Panc1 (cell line): ENCODE results near the gene PSMB8. TPM values are rescaled to one million over a fixed set of nuclear protein-coding genes. Genes with fewer than 3 reads are reported as not detected.

Experiments
- ATAC-seq: fragments of 200-7000 bp; cut with Tn5 transposase; 2 replicates; pipeline ENCODE4 v1.9.1; 2020; ENCODE audit warnings: mild to moderate bottlenecking, moderate library complexity
- BruUV-seq: library from RNA; stranded (reverse); fragments of 400-500 nt; replicated peaks from 2 replicates; lab custom pipeline; 2021; lab: Mats Ljungman, UMichigan
- CTCF ChIA-PET: fragments of 300-600 bp; sonication (Branson Sonifier 250); formaldehyde crosslinking; loops from one replicate; lab custom pipeline; 2022; ENCODE audit warnings: antibody characterized with exemption; lab: Charles Lee
- POLR2A ChIA-PET: fragments of 300-600 bp; sonication (Branson Sonifier 250); formaldehyde crosslinking; loops from one replicate; lab custom pipeline; 2022; ENCODE audit warnings: antibody characterized with exemption; lab: Charles Lee
- DNase-seq: peaks from one replicate; pipeline ENCODE4 v3.0.0-alpha.2; 2010; ENCODE audit warnings: low read depth, low spot score
- H3K27ac ChIP-seq: 2 replicates; pipeline ENCODE4 v1.5.1; 2011; ENCODE audit warnings: mild to moderate bottlenecking, low read length, inconsistent platforms
- H3K27me3 ChIP-seq: fragments of 200-500 bp; sonication (Bioruptor generic); 2 replicates; pipeline ENCODE4 v1.6.0; 2014; ENCODE audit warnings: low read length, inconsistent platforms; ENCODE audit not compliant: control insufficient read depth, insufficient read depth
- H3K36me3 ChIP-seq: fragments of 200-500 bp; sonication (Bioruptor generic); 2 replicates; pipeline ENCODE4 v1.5.1; 2014; ENCODE audit warnings: inconsistent platforms, mild to moderate bottlenecking, low read length, moderate library complexity; ENCODE audit not compliant: control insufficient read depth, insufficient read depth
- H3K4me1 ChIP-seq: 2 replicates; pipeline ENCODE4 v1.5.1; 2011; ENCODE audit warnings: inconsistent platforms, mild to moderate bottlenecking, low read length, moderate library complexity; ENCODE audit not compliant: control insufficient read depth, insufficient read depth
- H3K4me3 ChIP-seq, 2 experiments: 2 replicates each; pipeline ENCODE4 v1.5.1; 2011 to 2012; ENCODE audit warnings: low read depth in 2 of 2, low read length in 2 of 2, mild to moderate bottlenecking in 2 of 2, inconsistent platforms in 1 of 2, moderate library complexity in 1 of 2
- H3K9me3 ChIP-seq: fragments of 200-500 bp; sonication (Bioruptor generic); 2 replicates; pipeline ENCODE4 v1.5.1; 2014; ENCODE audit warnings: low read depth, mild to moderate bottlenecking, inconsistent platforms, low read length, moderate library complexity; ENCODE audit not compliant: control insufficient read depth, insufficient read depth
- CTCF ChIP-seq: fragments of 450-650 bp; IDR thresholded peaks from 2 replicates; pipeline ENCODE4 v1.5.1; 2017; ENCODE audit warnings: mild to moderate bottlenecking
- POLR2AphosphoS5 ChIP-seq: IDR thresholded peaks from 2 replicates; pipeline ENCODE4 v1.6.1; 2012; ENCODE audit warnings: mild to moderate bottlenecking, low read depth, low read length, moderate library complexity
- REST ChIP-seq, 2 experiments: IDR thresholded peaks; 2 replicates each; pipeline ENCODE4 v1.6.1; 2011 to 2012; ENCODE audit warnings: low read depth in 2 of 2, control low read depth in 1 of 2, low read length in 1 of 2, mild to moderate bottlenecking in 1 of 2, moderate library complexity in 1 of 2; ENCODE audit not compliant: insufficient read depth in 1 of 2
- SIN3A ChIP-seq: IDR thresholded peaks from 2 replicates; pipeline ENCODE4 v1.6.1; 2012; ENCODE audit warnings: low read depth, mild to moderate bottlenecking, low read length, moderate library complexity, borderline replicate concordance; ENCODE audit not compliant: insufficient read depth
- TCF7L2 ChIP-seq: IDR thresholded peaks from 2 replicates; pipeline ENCODE4 v1.6.1; 2011; ENCODE audit warnings: mild to moderate bottlenecking, low read depth, low read length, inconsistent platforms
- in situ Hi-C: cut with HindIII; loops from 2 replicates; pipeline ENCODE4 v1.10.0; 2016; ENCODE audit warnings: low sequenced_read_pairs, low pct_unique_long_range_greater_than_20kb
- intact Hi-C: fragments of 100-400 bp; cut with micrococcal nuclease; formaldehyde crosslinking; loops from one replicate; pipeline ENCODE4 v1.10.0; 2022; ENCODE audit not compliant: unreplicated experiment
- total RNA-seq: library from RNA; stranded (reverse); gene quantifications from one replicate; pipeline ENCODE4 v1.2.1, GENCODE V29; 2021; ENCODE audit not compliant: unreplicated experiment

Gene PSMB8
- total RNA-seq, 1 experiment from 2014 or later, result 43.8 TPM

- Histone ChIP-seq H3K4me3 (no peak overlapping the region), H3K36me3 (peaks cover 2% of the 10 kb centered on the region; the same call in 1 of the 2 replicates), H3K9me3 (no peaks in the 10 kb centered on the region), H3K4me1 (no peaks in the 10 kb centered on the region), H3K27me3 (no peaks in the 10 kb centered on the region), H3K27ac (no peak overlapping the region)
- TF ChIP-seq SIN3A (no peak), CTCF (no peak), POLR2AphosphoS5 (no peak), TCF7L2 (no peak), REST (IDR thresholded peaks at IDR 0.05; ENCODE audit: insufficient read depth in 1 of 2, low read depth in 2 of 2, low read length in 1 of 2) (no peak)
- no TSS peak for BruUV-seq
- in situ Hi-C loops (no loop called here), intact Hi-C loops (no loop called here)
- ChIA-PET POLR2A (no interaction called here), CTCF (no interaction called here)
- DNase-seq (no peak), ATAC-seq (no peak)
Observed at GRCh38 chr6:32829495-32829894, 14.4 kb downstream of the PSMB8 start.

GRCh38 chr6:32827025-32827424 lies 16.8 kb downstream of the PSMB8 start:
- intact Hi-C loops, result no loop called here
- H3K27ac ChIP-seq, result no peak overlapping the region
- in situ Hi-C loops, result no loop called here
- no peaks in the 10 kb centered on the region for H3K9me3 ChIP-seq
- no TSS peak for BruUV-seq
- no peak for TF ChIP-seq POLR2AphosphoS5
- TF ChIP-seq REST (IDR thresholded peaks at IDR 0.05; ENCODE audit: insufficient read depth in 1 of 2, low read depth in 2 of 2, low read length in 1 of 2), result no peak
- TF ChIP-seq CTCF, result no peak
- no peak for TF ChIP-seq TCF7L2
- no peak for TF ChIP-seq SIN3A
- no peaks in the 10 kb centered on the region for H3K4me1 ChIP-seq
- no peak for ATAC-seq
- no peaks in the 10 kb centered on the region for H3K27me3 ChIP-seq
- DNase-seq, result no peak
- ChIA-PET CTCF (interaction anchor here (1.3 kb wide), 1 partner anchor 41 kb away, joined by 7 read pairs; no protein-coding TSS in a partner anchor), POLR2A (no interaction called here)
- no peak overlapping the region for H3K4me3 ChIP-seq
- peaks cover 2% of the 10 kb centered on the region; the same call in 1 of the 2 replicates for H3K36me3 ChIP-seq
